SK-N-SH treated with all-trans-retinoic acid at 6 μM for 48 hours (cell line): Measurements from ENCODE around the gene ANKS6.

Source experiments
- ATAC-seq: fragments of 200-7000 bp; cut with Tn5 transposase; 3 replicates; pipeline ENCODE4 v1.9.1; 2020; ENCODE audit warnings: mild to moderate bottlenecking, moderate library complexity
- ARNTL ChIP-seq: fragments of 450-650 bp; formaldehyde crosslinking; IDR thresholded peaks from 2 replicates; pipeline ENCODE4 v1.5.0; 2020; ENCODE audit warnings: low read depth, mild to moderate bottlenecking, moderate library complexity, borderline replicate concordance
- BACH2 ChIP-seq: fragments of 250-450 bp; sonication (Bioruptor Pico); IDR thresholded peaks from 2 replicates; pipeline ENCODE4 v1.9.0; 2021; ENCODE audit warnings: mild to moderate bottlenecking, borderline replicate concordance
- CSDC2 ChIP-seq: fragments of 250-450 bp; sonication (Bioruptor Pico); IDR thresholded peaks from 2 replicates; pipeline ENCODE4 v1.5.0; 2020; ENCODE audit warnings: mild to moderate bottlenecking, moderate library complexity
- ESRRG ChIP-seq: fragments of 250-450 bp; sonication (Bioruptor Pico); IDR thresholded peaks from 2 replicates; pipeline ENCODE4 v1.6.1; 2021; ENCODE audit warnings: mild to moderate bottlenecking
- ISL1 ChIP-seq: fragments of 250-450 bp; sonication (Bioruptor Pico); IDR thresholded peaks from 2 replicates; pipeline ENCODE4 v2.1.2; 2022; ENCODE audit warnings: mild to moderate bottlenecking, moderate library complexity
- OSR1 ChIP-seq: fragments of 250-450 bp; sonication (Bioruptor Pico); IDR thresholded peaks from 2 replicates; pipeline ENCODE4 v1.8.0; 2022; ENCODE audit warnings: moderate library complexity, mild to moderate bottlenecking, inconsistent platforms
- RARB ChIP-seq: fragments of 250-450 bp; sonication (Bioruptor Pico); IDR thresholded peaks from 2 replicates; pipeline ENCODE4 v1.8.0; 2021; ENCODE audit warnings: mild to moderate bottlenecking, moderate library complexity
- SNAI2 ChIP-seq: fragments of 250-450 bp; sonication (Bioruptor Pico); IDR thresholded peaks from 2 replicates; pipeline ENCODE4 v1.5.0; 2020; ENCODE audit warnings: mild to moderate bottlenecking, moderate library complexity
- TCF4 ChIP-seq: fragments of 250-450 bp; sonication (Bioruptor Pico); IDR thresholded peaks from 2 replicates; pipeline ENCODE4 v1.8.0; 2021; ENCODE audit warnings: mild to moderate bottlenecking, moderate library complexity, borderline replicate concordance
- TOX ChIP-seq: fragments of 250-450 bp; sonication (Bioruptor Pico); IDR thresholded peaks from 2 replicates; pipeline ENCODE4 v1.8.0; 2021; ENCODE audit warnings: mild to moderate bottlenecking, moderate library complexity, borderline replicate concordance
- ZC3H10 ChIP-seq: fragments of 250-450 bp; sonication (Bioruptor Pico); IDR thresholded peaks from 2 replicates; pipeline ENCODE4 v1.5.1; 2021; ENCODE audit warnings: mild to moderate bottlenecking, moderate library complexity
- ZFP3 ChIP-seq: fragments of 250-450 bp; sonication (Bioruptor Pico); IDR thresholded peaks from 2 replicates; pipeline ENCODE4 v1.5.0; 2020; ENCODE audit warnings: mild to moderate bottlenecking, moderate library complexity
- ZFP30 ChIP-seq: fragments of 450-650 bp; formaldehyde crosslinking; IDR thresholded peaks from 2 replicates; pipeline ENCODE4 v1.5.0; 2022; ENCODE audit warnings: mild to moderate bottlenecking, moderate library complexity
- ZNF565 ChIP-seq: fragments of 450-650 bp; formaldehyde crosslinking; conservative IDR thresholded peaks from 2 replicates; pipeline ENCODE4 v1.5.0; 2020; ENCODE audit warnings: low read depth, mild to moderate bottlenecking, moderate library complexity
- ZNF8 ChIP-seq: fragments of 450-650 bp; formaldehyde crosslinking; IDR thresholded peaks from 2 replicates; pipeline ENCODE4 v1.5.0; 2020; ENCODE audit warnings: mild to moderate bottlenecking, moderate library complexity
- TF ChIP-seq, protein P1 (sequence below): fragments of 250-450 bp; sonication (Bioruptor Pico); IDR thresholded peaks from 2 replicates; pipeline ENCODE4 v1.8.0; 2020; ENCODE audit warnings: mild to moderate bottlenecking, moderate library complexity, borderline replicate concordance
- TF ChIP-seq, protein P2 (sequence below): fragments of 250-450 bp; sonication (Bioruptor Pico); IDR thresholded peaks from 2 replicates; pipeline ENCODE4 v1.8.0; 2021; ENCODE audit warnings: low read depth, mild to moderate bottlenecking, moderate library complexity, borderline replicate concordance
- TF ChIP-seq, protein P3 (sequence below): fragments of 250-450 bp; sonication (Bioruptor Pico); IDR thresholded peaks from 2 replicates; pipeline ENCODE4 v1.5.1; 2021; ENCODE audit warnings: mild to moderate bottlenecking, moderate library complexity
- TF ChIP-seq, protein P4 (sequence below): fragments of 250-450 bp; sonication (Bioruptor Pico); IDR thresholded peaks from 2 replicates; pipeline ENCODE4 v1.5.1; 2020; ENCODE audit warnings: low read depth, mild to moderate bottlenecking, moderate library complexity

Gene ANKS6

GRCh38 chr9:98826716-98827115 lies 30.4 kb upstream of the ANKS6 start (continued):
- TF ChIP-seq, protein P1, sequence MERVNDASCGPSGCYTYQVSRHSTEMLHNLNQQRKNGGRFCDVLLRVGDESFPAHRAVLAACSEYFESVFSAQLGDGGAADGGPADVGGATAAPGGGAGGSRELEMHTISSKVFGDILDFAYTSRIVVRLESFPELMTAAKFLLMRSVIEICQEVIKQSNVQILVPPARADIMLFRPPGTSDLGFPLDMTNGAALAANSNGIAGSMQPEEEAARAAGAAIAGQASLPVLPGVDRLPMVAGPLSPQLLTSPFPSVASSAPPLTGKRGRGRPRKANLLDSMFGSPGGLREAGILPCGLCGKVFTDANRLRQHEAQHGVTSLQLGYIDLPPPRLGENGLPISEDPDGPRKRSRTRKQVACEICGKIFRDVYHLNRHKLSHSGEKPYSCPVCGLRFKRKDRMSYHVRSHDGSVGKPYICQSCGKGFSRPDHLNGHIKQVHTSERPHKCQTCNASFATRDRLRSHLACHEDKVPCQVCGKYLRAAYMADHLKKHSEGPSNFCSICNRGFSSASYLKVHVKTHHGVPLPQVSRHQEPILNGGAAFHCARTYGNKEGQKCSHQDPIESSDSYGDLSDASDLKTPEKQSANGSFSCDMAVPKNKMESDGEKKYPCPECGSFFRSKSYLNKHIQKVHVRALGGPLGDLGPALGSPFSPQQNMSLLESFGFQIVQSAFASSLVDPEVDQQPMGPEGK (CRISPR knock-in tag) = no peak

DNA sequence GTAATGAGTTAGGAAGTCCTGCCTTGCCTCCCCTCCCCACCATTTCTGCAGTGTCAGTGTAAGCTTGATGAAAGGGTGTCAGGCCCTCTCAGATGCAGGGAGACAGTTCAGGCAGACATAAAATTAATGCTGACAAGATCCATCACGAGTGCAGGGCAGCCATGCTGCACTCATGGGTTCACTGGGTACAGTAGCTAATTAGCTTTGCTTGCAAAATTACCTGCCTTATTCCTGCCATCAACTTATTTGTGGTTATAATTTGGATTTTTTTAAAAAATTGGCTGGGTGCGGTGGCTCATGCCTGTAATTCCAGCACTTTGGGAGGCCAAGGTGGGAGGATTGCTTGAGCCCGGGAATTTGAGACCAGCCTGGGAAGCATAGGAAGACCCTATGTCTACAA lies 29.1 kb upstream of the ANKS6 start:
- ATAC-seq = no peak
- TF ChIP-seq ZNF565 (CRISPR knock-in tag) (no peak), ESRRG (CRISPR knock-in tag) (no peak), SNAI2 (no peak), TCF4 (no peak), CSDC2 (CRISPR knock-in tag) (no peak), ZFP30 (CRISPR knock-in tag) (no peak), ZC3H10 (no peak)
- TF ChIP-seq, protein P1 (CRISPR knock-in tag) = no peak
- TF ChIP-seq, protein P2, sequence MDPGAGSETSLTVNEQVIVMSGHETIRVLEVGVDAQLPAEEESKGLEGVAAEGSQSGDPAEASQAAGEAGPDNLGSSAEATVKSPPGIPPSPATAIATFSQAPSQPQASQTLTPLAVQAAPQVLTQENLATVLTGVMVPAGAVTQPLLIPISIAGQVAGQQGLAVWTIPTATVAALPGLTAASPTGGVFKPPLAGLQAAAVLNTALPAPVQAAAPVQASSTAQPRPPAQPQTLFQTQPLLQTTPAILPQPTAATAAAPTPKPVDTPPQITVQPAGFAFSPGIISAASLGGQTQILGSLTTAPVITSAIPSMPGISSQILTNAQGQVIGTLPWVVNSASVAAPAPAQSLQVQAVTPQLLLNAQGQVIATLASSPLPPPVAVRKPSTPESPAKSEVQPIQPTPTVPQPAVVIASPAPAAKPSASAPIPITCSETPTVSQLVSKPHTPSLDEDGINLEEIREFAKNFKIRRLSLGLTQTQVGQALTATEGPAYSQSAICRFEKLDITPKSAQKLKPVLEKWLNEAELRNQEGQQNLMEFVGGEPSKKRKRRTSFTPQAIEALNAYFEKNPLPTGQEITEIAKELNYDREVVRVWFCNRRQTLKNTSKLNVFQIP (CRISPR knock-in tag) = no peak

GRCh38 chr9:98823666-98824334 lies 27.4 kb upstream of the ANKS6 start:
- TF ChIP-seq ISL1 (CRISPR knock-in tag) (no peak), OSR1 (no peak), TCF4 (no peak), ZNF8 (CRISPR knock-in tag) (no peak), BACH2 (CRISPR knock-in tag) (no peak), ZFP30 (CRISPR knock-in tag) (no peak), CSDC2 (CRISPR knock-in tag) (no peak), SNAI2 (no peak), RARB (CRISPR knock-in tag) (no peak), ARNTL (CRISPR knock-in tag) (no peak), TOX (no peak), ESRRG (CRISPR knock-in tag) (no peak), ZFP3 (CRISPR knock-in tag) (no peak)
- TF ChIP-seq, protein P2 (CRISPR knock-in tag) = no peak
- TF ChIP-seq, protein P3, sequence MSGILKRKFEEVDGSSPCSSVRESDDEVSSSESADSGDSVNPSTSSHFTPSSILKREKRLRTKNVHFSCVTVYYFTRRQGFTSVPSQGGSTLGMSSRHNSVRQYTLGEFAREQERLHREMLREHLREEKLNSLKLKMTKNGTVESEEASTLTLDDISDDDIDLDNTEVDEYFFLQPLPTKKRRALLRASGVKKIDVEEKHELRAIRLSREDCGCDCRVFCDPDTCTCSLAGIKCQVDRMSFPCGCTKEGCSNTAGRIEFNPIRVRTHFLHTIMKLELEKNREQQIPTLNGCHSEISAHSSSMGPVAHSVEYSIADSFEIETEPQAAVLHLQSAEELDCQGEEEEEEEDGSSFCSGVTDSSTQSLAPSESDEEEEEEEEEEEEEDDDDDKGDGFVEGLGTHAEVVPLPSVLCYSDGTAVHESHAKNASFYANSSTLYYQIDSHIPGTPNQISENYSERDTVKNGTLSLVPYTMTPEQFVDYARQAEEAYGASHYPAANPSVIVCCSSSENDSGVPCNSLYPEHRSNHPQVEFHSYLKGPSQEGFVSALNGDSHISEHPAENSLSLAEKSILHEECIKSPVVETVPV = no peak
- TF ChIP-seq, protein P1 (CRISPR knock-in tag) = no peak
- TF ChIP-seq, protein P4, sequence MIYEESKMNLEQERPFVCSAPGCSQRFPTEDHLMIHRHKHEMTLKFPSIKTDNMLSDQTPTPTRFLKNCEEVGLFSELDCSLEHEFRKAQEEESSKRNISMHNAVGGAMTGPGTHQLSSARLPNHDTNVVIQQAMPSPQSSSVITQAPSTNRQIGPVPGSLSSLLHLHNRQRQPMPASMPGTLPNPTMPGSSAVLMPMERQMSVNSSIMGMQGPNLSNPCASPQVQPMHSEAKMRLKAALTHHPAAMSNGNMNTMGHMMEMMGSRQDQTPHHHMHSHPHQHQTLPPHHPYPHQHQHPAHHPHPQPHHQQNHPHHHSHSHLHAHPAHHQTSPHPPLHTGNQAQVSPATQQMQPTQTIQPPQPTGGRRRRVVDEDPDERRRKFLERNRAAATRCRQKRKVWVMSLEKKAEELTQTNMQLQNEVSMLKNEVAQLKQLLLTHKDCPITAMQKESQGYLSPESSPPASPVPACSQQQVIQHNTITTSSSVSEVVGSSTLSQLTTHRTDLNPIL (CRISPR knock-in tag) = no peak
- no peak for ATAC-seq
